DOHH2 (cell line): Measurements from ENCODE around the gene PTBP3.
"Not testable (repeated sequence)": the region's sequence is repeated elsewhere in the genome, so short reads cannot be mapped to it uniquely, and the experiment has no call there.

Experiments used
- H3F3A ChIP-seq: fragments of 200-600 bp; sonication (generic), shearing (Covaris generic); 2 replicates; pipeline ENCODE4 v1.6.0; 2016; ENCODE audit warnings: antibody characterized with exemption, mild to moderate bottlenecking; ENCODE audit not compliant: control insufficient read depth, insufficient read depth
- H3K27ac ChIP-seq: fragments of 200-600 bp; sonication (generic); 2 replicates; pipeline ENCODE4 v1.5.1; 2014; ENCODE audit warnings: low read depth, mild to moderate bottlenecking, low read length, moderate library complexity
- H3K27me3 ChIP-seq: fragments of 200-600 bp; sonication (generic); 2 replicates; pipeline ENCODE4 v1.6.1; 2014; ENCODE audit warnings: mild to moderate bottlenecking, low read length, mixed read lengths; ENCODE audit not compliant: control insufficient read depth
- H3K36me3 ChIP-seq: fragments of 200-600 bp; sonication (generic); 2 replicates; pipeline ENCODE4 v1.6.1; 2014; ENCODE audit warnings: mild to moderate bottlenecking, low read length, moderate library complexity, mixed read lengths; ENCODE audit not compliant: control insufficient read depth
- H3K4me1 ChIP-seq: fragments of 200-600 bp; sonication (generic); 2 replicates; pipeline ENCODE4 v1.6.1; 2014; ENCODE audit warnings: mild to moderate bottlenecking, low read length, mixed read lengths; ENCODE audit not compliant: control insufficient read depth
- H3K4me2 ChIP-seq: fragments of 200-600 bp; sonication (generic); 2 replicates; pipeline ENCODE4 v1.6.0; 2014; ENCODE audit warnings: mild to moderate bottlenecking, low read length, moderate library complexity
- H3K4me3 ChIP-seq: fragments of 200-600 bp; sonication (generic); 2 replicates; pipeline ENCODE4 v1.5.1; 2014; ENCODE audit warnings: mild to moderate bottlenecking, low read length, mixed read lengths
- H3K79me2 ChIP-seq: fragments of 200-600 bp; sonication (generic); 2 replicates; pipeline ENCODE4 v1.6.1; 2014; ENCODE audit warnings: mild to moderate bottlenecking, low read length, mixed read lengths; ENCODE audit not compliant: control insufficient read depth
- H3K9me2 ChIP-seq: fragments of 200-600 bp; sonication (generic); replicated peaks from 2 replicates; pipeline ENCODE4 v1.6.1; 2014; ENCODE audit warnings: mild to moderate bottlenecking, low read length, mixed read lengths; ENCODE audit not compliant: control insufficient read depth
- H3K9me3 ChIP-seq: fragments of 200-600 bp; sonication (generic); 2 replicates; pipeline ENCODE4 v1.6.1; 2014; ENCODE audit warnings: antibody characterized with exemption, low read length, mixed read lengths; ENCODE audit not compliant: control insufficient read depth, insufficient read depth
- H4K20me1 ChIP-seq: fragments of 200-600 bp; sonication (generic); 2 replicates; pipeline ENCODE4 v1.6.0; 2014; ENCODE audit warnings: low read depth, mild to moderate bottlenecking, antibody characterized with exemption, low read length, moderate library complexity; ENCODE audit not compliant: control insufficient read depth, insufficient read depth
- CTCF ChIP-seq: fragments of 200-600 bp; sonication (generic); IDR thresholded peaks from one replicate; pipeline ENCODE4 v1.5.1; 2014; ENCODE audit warnings: antibody characterized with exemption, mild to moderate bottlenecking, low read depth, low read length; ENCODE audit not compliant: poor library complexity, severe bottlenecking
- EZH2phosphoT487 ChIP-seq: fragments of 200-600 bp; sonication (generic); IDR thresholded peaks from 2 replicates; pipeline ENCODE4 v1.6.1; 2017; ENCODE audit warnings: borderline replicate concordance, mild to moderate bottlenecking, antibody characterized with exemption, low read length, moderate library complexity, mixed read lengths

The PTBP3 gene

GRCh38 chr9:112273876-112274275 is 59.5 kb downstream of the PTBP3 start:
- H4K20me1 ChIP-seq: no peaks in the 10 kb centered on the region
- H3K27me3 ChIP-seq: no peaks in the 10 kb centered on the region
- no peak for TF ChIP-seq CTCF
- no peak for TF ChIP-seq EZH2phosphoT487
- no peak overlapping the region for H3K4me3 ChIP-seq
- H3K4me2 ChIP-seq: no peak overlapping the region
- H3F3A ChIP-seq: no peaks in the 10 kb centered on the region
- H3K9me2 ChIP-seq: no peaks in the 10 kb centered on the region
- peaks cover 8% of the 10 kb centered on the region for H3K36me3 ChIP-seq
- no peaks in the 10 kb centered on the region for H3K9me3 ChIP-seq
- no peaks in the 10 kb centered on the region for H3K4me1 ChIP-seq
- H3K79me2 ChIP-seq: peaks cover 46% of the 10 kb centered on the region
- H3K27ac ChIP-seq: no peak overlapping the region

- Histone ChIP-seq H3K9me3 (no peaks in the 10 kb centered on the region), H3K4me3 (no peak overlapping the region), H3K4me2 (no peak overlapping the region), H3F3A (no peaks in the 10 kb centered on the region), H3K36me3 (peaks cover 16% of the 10 kb centered on the region), H3K27me3 (no peaks in the 10 kb centered on the region), H3K9me2 (no peaks in the 10 kb centered on the region), H3K27ac (no peak overlapping the region), H4K20me1 (no peaks in the 10 kb centered on the region), H3K79me2 (peaks cover 26% of the 10 kb centered on the region), H3K4me1 (no peaks in the 10 kb centered on the region)
- TF ChIP-seq CTCF (no peak), EZH2phosphoT487 (no peak)
Measured at GRCh38 chr9:112271466-112272098, 61.8 kb downstream of the PTBP3 start.

GRCh38 chr9:112268413-112268812 is 65.0 kb downstream of the PTBP3 start:
- H3K4me2 ChIP-seq: no peak overlapping the region
- TF ChIP-seq CTCF (no peak), EZH2phosphoT487 (no peak)
- H4K20me1 ChIP-seq: no peaks in the 10 kb centered on the region
- no peaks in the 10 kb centered on the region for H3K4me1 ChIP-seq
- H3K36me3 ChIP-seq: peaks cover 19% of the 10 kb centered on the region
- H3K4me3 ChIP-seq: no peak overlapping the region
- H3F3A ChIP-seq: no peaks in the 10 kb centered on the region
- no peaks in the 10 kb centered on the region for H3K27me3 ChIP-seq
- H3K79me2 ChIP-seq: peaks cover 12% of the 10 kb centered on the region
- H3K27ac ChIP-seq: no peak overlapping the region
- no peaks in the 10 kb centered on the region for H3K9me2 ChIP-seq
- H3K9me3 ChIP-seq: no peaks in the 10 kb centered on the region

GRCh38 chr9:112267086-112267485 is 66.3 kb downstream of the PTBP3 start:
- H4K20me1 ChIP-seq, H3K27me3 ChIP-seq: not testable (repeated sequence)

More at GRCh38 chr9:112267086-112267485, 66.3 kb downstream of the PTBP3 start:
- H3K4me2 ChIP-seq, H3K4me3 ChIP-seq, H3K9me2 ChIP-seq, H3K27ac ChIP-seq, H3K4me1 ChIP-seq, H3K79me2 ChIP-seq, H3K9me3 ChIP-seq, H3F3A ChIP-seq: not testable (repeated sequence)
- H3K36me3 ChIP-seq: peaks cover 19% of the 10 kb centered on the region
